Skin epidermis (tissue), 12 donors: Measurements from ENCODE around the gene STING1.

Source experiments
- H3K27ac ChIP-seq, 21 experiments: fragments of 200-600 bp; sonication (generic) in 11 of 21; one replicate each; pipeline ENCODE4 v1.5.0; 2020; ENCODE audit warnings: mild to moderate bottlenecking in 3 of 21, inconsistent platforms in 2 of 21, moderate library complexity in 2 of 21
- H3K4me3 ChIP-seq, 7 experiments: fragments of 200-600 bp; sonication (generic) in 2 of 7; one replicate each; pipeline ENCODE4 v1.5.0; 2020; ENCODE audit warnings: inconsistent platforms in 2 of 7, mild to moderate bottlenecking in 2 of 7, moderate library complexity in 1 of 7

Gene STING1

GRCh38 chr5:139472386-139473030 lies 10.1 kb downstream of the STING1 start:
- peak overlapping the region in 17 of 21 experiments; percentile 6 to 87 (median 59) for H3K27ac ChIP-seq
- H3K4me3 ChIP-seq: no peak overlapping the region

- peak within 1 kb of the TSS in 18 of 21 experiments; percentile 1 to 87 (median 50) for H3K27ac ChIP-seq
These were observed 11.7 kb downstream of the STING1 start, which contains the start of gene SMIM33 for GRCh38 chr5:139470821-139471300. SMIM33 (plus strand) TSS chr5:139471004; CDS start chr5:139471122, 118 bp downstream.

GRCh38 chr5:139468421-139468931 lies 14.1 kb downstream of the STING1 start:
- Histone ChIP-seq H3K4me3 (no peak overlapping the region), H3K27ac (peak overlapping the region in 5 of 21 experiments; percentile 5 to 55 (median 40))

More at GRCh38 chr5:139470821-139471300, 11.7 kb downstream of the STING1 start, which contains the start of gene SMIM33:
- H3K4me3 ChIP-seq: peak within 1 kb of the TSS in 3 of 7 experiments; percentile 7 to 17 (median 14)

- H3K4me3 ChIP-seq: peak within 1 kb of the TSS in 5 of 7 experiments; percentile 8 to 21 (median 12)
These were observed 19.8 kb downstream of the STING1 start, which contains the start of gene ECSCR for GRCh38 chr5:139462586-139463276. ECSCR (minus strand) TSS chr5:139462743; CDS start chr5:139462670, 73 bp downstream.

GRCh38 chr5:139461698-139462097 lies 20.9 kb downstream of the STING1 start:
- peak overlapping the region in 17 of 21 experiments; percentile 18 to 82 (median 64) for H3K27ac ChIP-seq
- H3K4me3 ChIP-seq: peak overlapping the region in 3 of 7 experiments; percentile 7 to 12 (median 8)

More at GRCh38 chr5:139462586-139463276, 19.8 kb downstream of the STING1 start, which contains the start of gene ECSCR:
- H3K27ac ChIP-seq: peak within 1 kb of the TSS in 20 of 21 experiments; percentile 18 to 82 (median 64)

- H3K27ac ChIP-seq: peak overlapping the region in 15 of 21 experiments; percentile 19 to 85 (median 65)
- H3K4me3 ChIP-seq: peak overlapping the region in 2 of 7 experiments; percentile 7 to 8
These were observed 21.4 kb downstream of the STING1 start for GRCh38 chr5:139461176-139461575.

GRCh38 chr5:139460455-139460854 lies 22.1 kb downstream of the STING1 start:
- H3K27ac ChIP-seq: peak overlapping the region in 16 of 21 experiments; percentile 19 to 87 (median 67)

GRCh38 chr5:139459451-139459934 lies 23.1 kb downstream of the STING1 start:
- H3K27ac ChIP-seq: peak overlapping the region in 19 of 21 experiments; percentile 19 to 88 (median 66)
- H3K4me3 ChIP-seq: no peak overlapping the region

More at GRCh38 chr5:139460455-139460854, 22.1 kb downstream of the STING1 start:
- H3K4me3 ChIP-seq: no peak overlapping the region

GRCh38 chr5:139458580-139459407 lies 23.8 kb downstream of the STING1 start:
- no peak overlapping the region for H3K4me3 ChIP-seq
- peak overlapping the region in 19 of 21 experiments; percentile 19 to 88 (median 66) for H3K27ac ChIP-seq

GRCh38 chr5:139457653-139458306 lies 24.8 kb downstream of the STING1 start:
- Histone ChIP-seq H3K4me3 (no peak overlapping the region), H3K27ac (peak overlapping the region in 9 of 21 experiments; percentile 4 to 88 (median 69))

- H3K4me3 ChIP-seq: no peak overlapping the region
- peak overlapping the region in 5 of 21 experiments; percentile 17 to 85 (median 69) for H3K27ac ChIP-seq
These were observed 25.3 kb downstream of the STING1 start for GRCh38 chr5:139457241-139457640.

- H3K4me3 ChIP-seq: no peak overlapping the region
- peak overlapping the region in 1 of 21 experiments; percentile 69 for H3K27ac ChIP-seq
These were observed 25.8 kb downstream of the STING1 start for GRCh38 chr5:139456776-139457175.

- Histone ChIP-seq H3K27ac (peak overlapping the region in 1 of 21 experiments; percentile 7), H3K4me3 (no peak overlapping the region)
These were observed 27.8 kb downstream of the STING1 start for GRCh38 chr5:139454568-139455290.

GRCh38 chr5:139453683-139454567 lies 28.6 kb downstream of the STING1 start:
- H3K4me3 ChIP-seq: no peak overlapping the region
- H3K27ac ChIP-seq: peak overlapping the region in 4 of 21 experiments; percentile 7 to 37 (median 27)

- Histone ChIP-seq H3K27ac (no peak overlapping the region), H3K4me3 (no peak overlapping the region)
These were observed 30.5 kb downstream of the STING1 start for GRCh38 chr5:139451878-139452660.

- no peak overlapping the region for H3K27ac ChIP-seq
- H3K4me3 ChIP-seq: no peak overlapping the region
These were observed 31.4 kb downstream of the STING1 start for GRCh38 chr5:139451176-139451575.
